HG03135 (cell line): ENCODE results near the gene POLA2.

Experiments
- ATAC-seq: cut with Tn5 transposase; IDR thresholded peaks from one replicate; pipeline ENCODE4 v1.9.1; 2021; ENCODE audit warnings: mild to moderate bottlenecking, moderate library complexity; ENCODE audit not compliant: unreplicated experiment

Gene POLA2

DNA sequence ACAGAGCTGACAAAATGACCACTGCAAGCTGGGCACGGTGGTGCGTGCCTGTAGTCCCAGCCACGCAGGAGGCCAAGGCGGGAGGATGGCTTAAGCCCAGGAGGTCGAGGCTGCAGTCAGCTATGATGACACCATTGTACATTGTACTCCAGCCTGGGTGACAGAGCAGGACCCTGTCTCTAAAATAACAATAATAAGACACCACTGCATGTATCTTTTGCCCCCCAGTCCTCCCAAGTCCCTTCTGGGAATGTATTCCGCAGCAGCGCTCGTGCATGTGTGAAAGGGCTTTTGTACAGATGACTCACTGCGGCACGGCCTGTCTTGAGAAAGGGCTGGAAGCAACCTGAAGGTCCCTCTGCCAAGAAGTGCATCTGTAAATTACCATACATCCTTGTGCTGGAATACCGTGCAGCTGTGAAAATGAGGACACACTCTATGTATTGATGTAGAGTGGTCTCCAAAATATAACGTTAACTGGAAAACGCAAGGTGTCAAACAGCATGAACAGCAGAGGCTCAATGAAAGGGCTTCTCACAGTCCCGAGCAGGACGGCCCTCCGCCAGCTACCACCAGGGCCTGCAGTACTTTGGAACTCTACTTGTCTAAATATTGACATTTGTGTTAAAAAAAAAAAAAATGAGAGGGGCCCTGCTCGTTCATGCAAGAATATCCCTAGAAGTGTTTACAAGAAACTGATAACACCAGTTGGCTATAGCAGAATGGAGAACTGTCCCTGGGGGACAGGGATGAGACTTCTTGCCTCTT, 43.9 kb downstream of the POLA2 start:
- no peak for ATAC-seq

DNA sequence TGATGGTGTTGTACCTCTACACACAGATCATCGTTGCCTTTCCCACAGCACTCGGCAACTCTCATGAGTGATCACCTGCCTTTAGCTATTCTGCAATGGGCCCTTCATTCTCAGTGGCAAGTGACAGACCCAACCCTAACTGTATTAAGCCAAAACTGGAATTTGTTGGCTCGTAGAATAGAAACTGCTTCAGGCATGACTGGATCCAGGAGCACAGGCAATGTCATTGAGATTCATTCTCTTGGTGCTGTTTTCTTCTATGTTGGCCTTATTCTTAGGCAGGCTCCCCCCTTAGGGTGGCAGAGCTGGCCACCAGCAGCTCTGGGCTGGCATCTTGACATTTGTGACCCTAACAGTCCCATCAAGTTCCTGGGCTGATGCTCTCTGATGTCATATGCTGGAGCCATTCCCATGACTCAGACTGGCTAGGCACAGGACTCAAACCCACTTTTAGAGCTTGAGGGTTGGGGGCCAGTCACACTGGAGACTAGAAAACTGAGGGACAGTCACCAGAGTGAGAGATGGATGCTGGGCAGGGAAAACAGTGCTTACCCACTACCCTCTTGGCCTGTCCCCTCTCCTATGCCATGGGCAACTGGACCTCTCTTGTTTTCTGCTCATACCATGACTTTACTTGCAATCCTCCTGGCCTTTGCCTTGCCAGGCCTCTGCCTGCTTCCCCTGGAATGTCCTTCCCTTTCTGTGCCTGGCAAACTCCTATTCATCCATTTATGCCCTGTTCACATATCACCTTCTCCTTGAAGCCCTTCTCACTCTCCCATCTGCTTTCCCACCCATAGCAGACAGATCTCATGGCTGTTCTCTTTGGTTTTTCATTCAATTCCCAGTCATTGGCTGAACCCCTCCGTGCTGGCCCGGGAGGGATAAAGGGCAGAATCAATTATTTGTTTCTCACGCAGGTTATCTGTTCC, 45.8 kb downstream of the POLA2 start:
- ATAC-seq: no peak

DNA sequence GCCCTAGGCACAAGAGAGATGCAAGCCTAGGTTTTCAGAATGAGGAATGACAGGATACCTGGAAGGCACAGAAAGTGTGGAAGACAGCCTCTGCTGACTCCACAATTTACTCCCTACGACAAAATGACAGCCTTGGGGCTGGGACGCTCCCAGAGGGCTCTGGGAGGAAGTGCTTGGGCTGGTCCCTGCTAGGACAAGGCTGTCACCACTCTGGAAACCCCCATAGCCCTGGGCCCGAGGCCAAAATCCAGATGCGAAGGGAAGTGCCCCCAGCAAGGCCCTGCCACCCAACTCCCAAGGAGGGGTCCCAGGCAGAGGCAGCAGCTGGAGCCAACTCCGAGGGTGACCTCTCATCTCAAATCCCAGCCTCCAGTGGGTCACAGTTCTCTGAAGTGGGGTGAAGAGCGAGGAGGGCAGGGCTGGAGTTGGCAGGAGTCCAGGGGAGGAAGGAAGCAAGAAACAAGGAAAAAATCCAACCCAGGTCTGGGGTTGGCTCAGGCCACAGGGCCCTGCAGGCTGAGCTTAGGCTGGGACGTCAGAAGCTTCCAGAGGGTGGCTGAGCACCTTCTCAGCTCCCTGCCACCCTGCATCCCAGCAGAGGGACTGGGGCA, 46.6 kb downstream of the POLA2 start:
- no peak for ATAC-seq

DNA sequence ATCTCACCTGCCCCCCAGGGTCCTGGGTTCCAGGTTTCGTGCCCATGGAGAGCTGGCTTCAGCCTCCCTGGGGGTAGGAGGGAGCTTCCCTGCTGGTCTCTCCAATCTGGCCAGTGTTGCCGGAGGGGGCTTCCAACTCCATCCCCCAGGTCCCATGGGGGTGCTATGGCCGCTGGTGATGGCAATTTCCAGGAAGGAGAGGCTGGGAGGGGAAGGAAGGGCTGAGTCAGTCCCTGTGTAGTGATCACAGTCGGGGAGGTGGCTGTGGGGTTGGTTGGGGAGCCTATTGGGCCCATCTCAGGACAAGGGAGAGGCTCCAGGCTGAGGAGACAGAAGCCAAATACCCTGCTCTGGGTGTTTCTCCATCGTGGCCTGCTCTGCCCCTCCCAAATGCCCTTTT, 47.2 kb downstream of the POLA2 start:
- no peak for ATAC-seq

DNA sequence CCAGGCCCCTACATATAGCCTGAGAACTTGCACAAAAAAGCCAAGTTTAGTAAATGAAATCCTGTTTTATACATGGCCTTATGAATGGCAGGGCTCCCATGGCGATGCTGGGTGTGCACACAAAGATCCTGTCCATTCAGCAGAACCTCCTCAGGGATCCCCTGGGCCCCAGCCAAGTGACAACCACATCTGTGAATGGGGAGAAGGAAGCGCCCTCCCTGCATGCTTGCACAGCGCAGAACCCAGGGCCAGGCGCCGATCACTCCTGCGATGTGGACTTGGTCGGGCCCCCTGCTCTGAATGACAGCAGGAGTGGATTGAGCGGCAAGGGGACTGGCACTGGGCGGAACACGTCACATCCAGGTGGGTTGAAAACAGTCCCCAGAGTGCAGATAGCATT, 48.5 kb downstream of the POLA2 start:
- ATAC-seq: no peak

DNA sequence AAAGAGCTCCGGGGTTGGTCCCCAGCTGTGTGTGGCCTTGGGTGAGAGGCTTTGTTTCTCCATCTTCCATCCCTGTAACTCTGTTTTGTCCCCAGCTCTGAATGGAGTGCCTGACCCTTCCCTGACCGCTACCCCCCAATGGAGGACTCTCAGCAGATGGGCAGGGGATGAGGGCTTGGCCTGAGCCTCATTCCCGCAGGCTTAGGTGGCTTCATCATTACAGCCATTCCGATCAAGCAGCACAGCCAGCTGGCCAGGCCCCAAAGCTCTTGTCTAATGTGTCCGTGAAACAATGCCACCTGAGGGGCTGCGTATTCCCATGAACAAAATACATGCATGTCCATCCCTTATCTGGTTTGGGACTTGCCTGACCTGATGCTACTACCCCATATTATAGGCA, 49.0 kb downstream of the POLA2 start:
- ATAC-seq: no peak

DNA sequence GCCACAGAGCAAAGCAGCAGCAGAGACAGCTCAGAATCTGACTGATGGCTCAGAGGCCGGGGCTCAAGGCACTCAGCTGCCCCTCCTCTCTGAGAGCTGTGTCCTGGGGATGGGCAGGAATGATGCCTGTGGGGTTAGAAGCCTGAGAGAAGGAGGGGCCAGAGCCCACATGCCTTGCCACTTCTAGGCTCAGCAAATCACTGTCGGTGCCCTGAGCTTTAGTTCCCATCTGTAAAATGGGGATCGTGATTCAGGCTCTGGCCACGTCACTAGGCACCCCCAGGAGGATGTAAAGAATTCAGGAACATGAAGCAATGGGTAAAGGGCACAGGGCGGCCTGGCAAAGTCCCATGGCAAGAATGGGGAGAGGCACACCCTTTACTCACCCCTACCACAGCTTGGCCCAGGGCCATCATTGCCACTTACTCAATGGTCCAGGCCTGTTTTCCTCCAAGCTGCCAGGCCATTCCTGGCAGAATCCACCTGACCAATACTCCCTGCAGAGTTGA, 49.5 kb downstream of the POLA2 start:
- no peak for ATAC-seq

DNA sequence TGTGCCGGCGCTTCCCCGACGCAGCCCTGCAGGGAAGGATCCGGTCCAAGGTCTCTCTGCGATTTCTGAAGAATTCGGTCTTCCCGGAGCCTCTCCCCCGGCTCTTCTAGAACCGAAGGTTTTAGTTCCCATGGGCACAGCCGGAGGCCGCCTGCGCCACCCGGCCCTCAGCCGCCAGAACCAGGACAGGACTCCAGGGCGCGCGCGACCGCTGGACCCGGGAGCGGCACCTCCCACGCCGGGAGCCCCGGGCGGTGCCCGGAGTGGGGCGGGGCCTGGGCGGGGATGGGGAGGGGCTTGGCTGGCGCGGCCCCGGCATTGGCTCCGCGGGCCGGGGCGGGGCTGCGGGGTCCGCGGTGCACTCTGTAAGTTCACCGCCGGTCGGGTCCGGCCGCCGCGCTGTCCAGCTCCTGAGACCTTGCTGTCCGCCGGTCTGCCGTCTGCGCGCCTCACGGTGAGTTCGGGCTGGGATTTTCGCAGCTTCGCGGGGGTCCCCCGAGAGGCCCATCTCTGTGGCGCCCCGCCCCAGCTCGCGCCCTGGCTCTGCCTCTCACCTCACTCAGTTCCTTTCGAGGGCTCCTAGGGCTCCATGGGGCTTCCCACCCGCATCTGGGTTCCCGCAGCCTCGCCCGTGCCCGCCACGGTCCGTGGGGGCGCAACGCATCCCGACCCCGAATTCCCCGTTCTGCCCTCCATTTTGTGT, 52.9 kb downstream of the POLA2 start, which contains the start of gene CDC42EP2:
CDC42EP2 (plus strand) TSS at position 366 of the 703 bp plus-strand sequence. CDS start 6,033 bp downstream, outside the sequence.
- ATAC-seq: peak; percentile 73

DNA sequence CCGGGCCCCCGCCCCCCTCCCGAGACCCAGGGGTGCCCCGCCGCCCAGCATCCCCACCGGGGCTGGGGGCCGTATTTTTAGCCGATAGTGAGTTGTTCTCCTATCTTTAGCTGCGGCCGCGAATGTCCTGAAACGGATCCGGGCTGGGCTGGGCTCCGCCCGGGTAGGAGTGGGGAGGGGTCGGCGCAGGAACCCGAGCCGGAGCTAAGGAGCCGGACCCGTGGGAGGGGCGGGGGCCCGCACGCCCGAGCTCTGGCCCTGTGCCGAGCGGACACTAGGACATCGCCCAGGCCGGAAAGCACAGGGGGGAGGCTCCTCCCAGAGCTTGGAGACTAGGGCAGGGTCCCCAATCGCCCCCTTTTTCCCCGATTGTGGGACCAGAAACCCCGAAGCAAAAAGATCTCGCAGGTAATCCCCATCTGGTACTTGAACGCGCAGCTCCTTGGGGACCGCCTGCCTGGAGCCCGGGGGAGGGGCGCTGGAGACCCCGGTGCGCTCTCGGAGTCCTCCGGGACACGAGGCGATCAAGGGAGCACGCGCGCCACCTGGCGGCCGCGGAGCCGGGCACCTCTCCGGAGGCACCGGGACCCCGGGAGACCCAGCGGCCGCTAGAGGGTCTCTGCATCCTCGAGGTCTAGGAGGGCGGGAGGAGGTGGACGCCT, 53.6 kb downstream of the POLA2 start:
- no peak for ATAC-seq

DNA sequence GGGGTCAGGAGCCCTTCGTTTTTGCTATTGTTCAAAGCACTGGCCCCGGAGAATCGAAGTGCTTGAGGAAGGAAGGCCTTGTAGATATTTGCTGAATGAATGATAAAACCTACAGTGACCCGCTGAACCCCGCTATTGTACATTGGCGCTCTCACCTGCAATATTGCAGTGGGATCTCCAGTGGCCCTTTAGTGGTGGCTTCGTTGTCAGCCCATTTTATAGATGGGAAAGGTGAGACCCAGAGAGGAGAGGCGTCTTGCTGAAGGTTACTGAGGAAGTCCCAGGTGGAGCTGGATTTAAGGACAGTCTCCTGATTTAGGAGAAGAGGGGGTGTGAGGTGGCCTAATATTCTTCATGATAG, 54.1 kb downstream of the POLA2 start:
- no peak for ATAC-seq

DNA sequence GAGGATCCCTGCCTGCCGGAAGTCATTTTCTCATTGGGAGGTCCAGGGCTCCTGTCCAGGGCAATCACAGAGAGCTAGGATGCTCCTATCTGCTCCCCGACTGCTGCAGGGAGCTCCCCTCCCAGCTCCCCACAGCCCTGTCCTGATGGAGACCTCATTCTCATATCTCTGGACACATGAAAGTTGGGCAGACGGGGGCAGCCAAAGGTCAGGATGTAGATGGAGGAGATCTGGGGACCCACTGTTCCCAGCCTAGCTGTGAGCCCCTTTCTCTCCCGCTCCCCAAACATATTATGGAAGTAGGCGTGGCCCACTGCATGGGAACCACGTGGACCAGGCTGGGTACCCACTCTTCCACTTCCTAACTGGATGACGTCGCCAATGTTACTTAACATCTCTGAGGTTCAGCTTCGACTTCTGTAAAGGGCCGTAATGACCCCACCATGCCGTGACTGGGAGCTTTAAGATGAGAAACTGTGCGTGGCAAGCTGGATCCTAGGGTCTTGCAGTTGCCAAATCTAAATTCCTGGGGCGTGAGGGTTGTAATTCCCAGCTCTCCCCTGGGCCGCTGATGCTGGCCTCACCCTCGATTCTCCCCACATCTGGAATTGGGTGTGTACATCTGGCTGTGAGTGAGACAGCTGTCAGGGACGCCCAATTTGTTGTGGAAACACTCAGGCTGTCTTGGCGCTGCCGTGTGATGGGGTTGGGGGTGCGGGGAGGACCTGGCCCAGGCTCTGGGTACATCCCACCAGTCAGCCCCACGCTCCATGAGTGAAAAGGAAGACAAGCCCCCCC, 54.7 kb downstream of the POLA2 start:
- no peak for ATAC-seq

DNA sequence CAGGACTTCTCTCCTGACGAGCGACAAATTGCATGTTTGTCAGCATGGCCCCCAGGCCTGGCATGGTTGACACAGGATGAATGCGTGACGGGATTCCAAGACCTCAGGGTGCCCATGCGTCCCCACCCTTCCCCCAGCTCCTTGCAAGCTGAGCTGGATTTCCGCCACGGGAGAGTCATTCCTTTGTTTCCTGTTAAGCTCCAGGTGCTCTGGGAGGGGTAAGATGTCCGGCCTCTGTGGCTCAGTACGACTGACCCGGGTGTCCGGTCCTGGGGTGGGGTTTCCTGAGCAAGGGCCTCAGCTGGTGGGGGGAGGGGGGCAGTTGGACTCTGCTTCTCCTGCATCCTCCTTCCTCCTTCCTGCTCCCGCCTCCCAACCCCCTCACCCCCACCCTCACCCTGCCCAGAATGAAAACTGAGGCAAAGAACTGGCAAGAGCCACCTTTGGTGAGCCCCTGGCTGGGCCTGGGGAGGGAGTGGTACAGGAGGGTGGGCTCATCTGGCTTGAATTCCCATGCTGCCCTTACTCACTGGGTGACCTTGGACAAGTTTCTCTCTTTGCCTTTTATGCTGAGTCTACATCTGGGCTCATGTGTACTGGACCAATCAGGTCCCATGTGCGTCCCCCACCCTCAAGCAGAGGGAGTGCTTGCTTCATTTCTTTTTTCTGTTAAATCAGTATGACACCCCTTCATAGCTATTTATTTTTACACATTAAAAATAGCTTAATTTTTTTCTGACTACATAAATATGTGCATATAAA, 55.4 kb downstream of the POLA2 start:
- ATAC-seq: no peak

DNA sequence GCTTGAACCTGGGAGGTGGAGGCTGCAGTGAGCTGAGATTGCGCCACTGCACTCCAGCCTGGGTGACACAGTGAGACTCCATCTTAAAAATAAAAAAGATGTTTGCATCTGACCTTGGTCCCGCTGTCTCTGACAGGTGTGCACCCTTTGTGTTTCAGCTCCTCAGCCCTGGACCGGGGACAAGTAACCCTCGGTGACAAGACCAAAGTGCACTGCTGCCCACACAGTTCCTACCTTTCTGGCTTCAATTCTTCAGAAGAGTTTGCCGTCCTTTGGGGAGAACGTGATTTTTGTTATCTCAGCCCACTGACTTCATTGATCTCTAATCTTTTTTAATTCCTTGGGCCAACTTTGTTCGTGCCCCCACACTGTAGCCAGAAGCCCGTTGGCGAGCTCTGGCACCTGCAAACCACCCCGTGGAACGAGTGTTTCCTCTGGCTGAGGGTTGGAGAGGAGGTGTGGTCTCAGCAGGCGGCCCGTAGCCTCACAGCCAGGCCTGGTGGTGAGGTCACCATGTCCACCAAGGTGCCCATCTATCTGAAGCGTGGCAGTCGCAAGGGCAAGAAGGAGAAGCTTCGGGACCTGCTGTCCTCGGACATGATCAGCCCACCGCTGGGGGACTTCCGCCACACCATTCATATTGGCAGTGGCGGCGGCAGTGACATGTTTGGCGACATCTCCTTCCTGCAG, 58.8 kb downstream of the POLA2 start:
- no peak for ATAC-seq

DNA sequence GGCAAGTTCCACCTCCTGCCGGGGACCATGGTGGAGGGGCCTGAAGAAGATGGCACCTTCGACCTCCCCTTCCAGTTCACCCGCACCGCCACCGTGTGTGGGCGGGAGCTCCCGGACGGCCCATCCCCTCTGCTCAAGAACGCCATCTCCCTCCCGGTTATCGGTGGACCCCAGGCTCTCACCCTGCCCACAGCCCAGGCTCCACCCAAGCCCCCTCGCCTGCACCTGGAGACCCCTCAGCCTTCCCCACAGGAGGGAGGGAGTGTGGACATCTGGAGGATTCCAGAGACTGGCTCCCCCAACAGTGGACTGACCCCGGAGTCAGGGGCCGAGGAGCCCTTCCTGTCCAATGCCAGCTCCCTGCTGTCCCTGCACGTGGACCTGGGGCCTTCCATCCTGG, 59.3 kb downstream of the POLA2 start:
- no peak for ATAC-seq

DNA sequence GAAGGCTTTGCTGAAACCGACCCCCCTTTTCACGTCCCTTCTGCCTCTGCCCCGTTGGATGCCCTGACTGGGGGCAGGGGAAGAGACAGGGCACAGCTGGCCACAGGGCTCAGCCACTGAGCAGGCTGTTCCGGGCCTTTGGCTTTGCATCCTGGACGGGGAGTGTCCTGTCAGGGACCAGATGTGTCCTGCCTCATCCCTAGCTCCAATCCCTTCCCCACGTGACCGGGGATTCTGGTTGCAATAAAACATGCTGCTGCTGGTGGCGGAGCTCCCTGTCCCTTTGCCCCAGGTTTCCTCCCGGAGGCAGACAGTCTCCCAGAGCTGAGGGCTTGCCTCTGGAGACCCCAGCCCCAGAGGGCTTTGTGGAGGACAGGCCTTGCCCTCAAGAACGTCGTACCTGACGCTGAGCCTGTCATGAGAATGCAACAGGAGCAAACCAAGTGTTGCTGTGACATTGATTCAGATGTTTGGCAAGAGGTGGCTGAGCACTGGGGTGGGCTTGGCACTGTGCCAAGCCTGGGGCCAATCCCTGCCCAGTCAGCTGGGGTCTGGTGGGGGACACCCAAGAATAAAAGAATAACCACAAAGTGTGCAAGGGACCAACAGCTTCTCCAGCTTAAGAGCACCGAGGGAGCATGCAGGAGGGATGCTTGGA, 60.2 kb downstream of the POLA2 start:
- no peak for ATAC-seq

DNA sequence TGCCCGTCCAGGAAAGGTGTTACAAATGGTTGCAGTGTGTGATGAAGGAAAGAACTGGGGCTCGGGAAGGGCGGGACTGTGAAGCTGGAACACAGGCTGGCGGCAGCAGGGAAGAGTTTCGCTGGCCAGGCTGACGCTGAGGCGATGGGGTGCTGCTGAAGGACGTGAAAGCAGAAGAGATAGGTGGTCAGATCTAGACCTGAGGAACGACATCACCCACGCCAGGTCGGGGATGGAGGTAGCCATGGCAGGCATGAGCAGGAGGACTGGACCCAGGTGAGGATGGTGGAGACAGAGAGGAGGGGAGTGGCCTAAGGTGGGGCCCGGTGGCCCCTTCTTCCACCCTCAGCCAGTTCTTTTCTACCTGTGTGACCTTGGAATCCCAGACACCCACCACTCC, 62.1 kb downstream of the POLA2 start:
- no peak for ATAC-seq

DNA sequence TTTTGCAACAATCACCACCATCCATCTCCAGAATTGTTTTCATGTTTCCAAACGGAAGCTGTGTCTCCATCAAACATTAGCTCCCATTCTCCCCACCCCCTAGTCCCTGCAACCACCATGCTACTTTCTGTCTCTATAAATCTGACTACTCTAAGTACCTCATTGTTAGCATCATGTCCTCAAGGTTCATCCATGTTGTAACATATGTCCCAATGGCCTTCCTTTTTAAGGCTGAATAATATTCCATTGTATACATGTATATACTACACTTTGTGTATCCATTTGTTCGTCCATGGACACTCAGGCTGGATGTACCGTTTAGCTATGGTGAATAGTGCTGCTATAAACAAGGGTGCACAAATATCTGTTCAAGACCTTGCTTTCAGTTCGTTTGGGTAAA, 63.7 kb downstream of the POLA2 start:
- ATAC-seq: no peak

DNA sequence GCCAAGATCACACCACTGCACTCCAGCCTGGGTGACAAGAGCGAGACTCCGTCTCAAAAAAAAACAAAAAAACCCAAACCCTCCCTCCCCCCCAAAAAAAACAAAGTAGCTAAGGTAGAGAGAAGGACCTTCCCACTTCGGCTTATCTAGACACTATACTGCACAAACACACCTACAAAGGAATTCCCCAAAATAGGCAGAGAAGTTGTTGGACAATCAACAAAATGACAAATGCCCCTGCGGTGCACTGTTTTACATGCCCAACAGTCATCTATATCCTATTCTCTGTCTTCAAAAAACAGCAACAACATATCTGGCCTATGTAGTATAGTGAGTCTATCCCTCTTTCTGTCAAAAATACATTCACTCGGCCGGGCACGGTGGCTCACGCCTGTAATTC, 65.3 kb downstream of the POLA2 start:
- ATAC-seq: no peak
